Mammary epithelial cell (primary cell): Measurements from ENCODE around the gene JMJD1C.

Experiments
- CTCF ChIP-seq, 2 donors: IDR thresholded peaks in 1 of 2; conservative IDR thresholded peaks in 1 of 2; 2 replicates each; pipeline ENCODE4 v1.5.1; 2011 to 2012; ENCODE audit warnings: inconsistent platforms in 2 of 2, low read length in 2 of 2, mild to moderate bottlenecking in 2 of 2, control low read depth in 1 of 2, low read depth in 1 of 2; ENCODE audit not compliant: insufficient read depth in 1 of 2; ENCODE audit errors: extremely low read depth in 1 of 2
- EZH2 ChIP-seq: IDR thresholded peaks from 2 replicates; pipeline ENCODE4 v1.6.1; 2012; ENCODE audit warnings: low read length, inconsistent platforms, borderline replicate concordance

DNA sequence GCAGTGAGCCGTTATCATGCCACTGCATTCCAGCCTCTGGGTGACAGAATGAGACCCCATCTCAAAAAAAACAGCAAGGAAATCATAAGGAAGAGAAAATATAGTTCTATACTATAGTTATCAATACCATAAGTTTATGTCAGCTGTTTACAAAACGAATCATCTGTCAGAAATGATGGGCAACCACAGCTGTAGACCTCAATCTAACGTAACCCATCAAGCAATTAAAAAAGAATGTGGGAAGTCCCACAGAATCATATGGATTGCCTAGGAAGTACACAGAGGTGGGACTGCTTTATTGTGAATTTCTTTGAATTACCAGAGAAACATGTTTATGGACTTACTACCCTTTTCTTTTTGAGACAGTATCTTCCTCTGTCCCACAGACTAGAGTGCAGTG, 325.7 kb downstream of the JMJD1C start:
- TF ChIP-seq EZH2 (no peak), CTCF (conservative IDR thresholded peaks at IDR 0.05 in 1 of 2, IDR thresholded peaks at IDR 0.05 in 1 of 2; ENCODE audit: extremely low read depth in 1 of 2, insufficient read depth in 1 of 2, low read depth in 1 of 2, low read length in 2 of 2) (no peak)
